DMS114 treated with DMSO at 0.1 percent for 48 hours (cell line): Measurements from ENCODE around the gene TUB.

Source experiments
- DNase-seq: peaks from one replicate; lab custom pipeline; 2025; ENCODE audit not compliant: unreplicated experiment; lab: John Stamatoyannopoulos, UW

Gene TUB

GRCh38 chr11:8067929-8068575 lies 13.0 kb upstream of the TUB start:
- no peak for DNase-seq

DNA sequence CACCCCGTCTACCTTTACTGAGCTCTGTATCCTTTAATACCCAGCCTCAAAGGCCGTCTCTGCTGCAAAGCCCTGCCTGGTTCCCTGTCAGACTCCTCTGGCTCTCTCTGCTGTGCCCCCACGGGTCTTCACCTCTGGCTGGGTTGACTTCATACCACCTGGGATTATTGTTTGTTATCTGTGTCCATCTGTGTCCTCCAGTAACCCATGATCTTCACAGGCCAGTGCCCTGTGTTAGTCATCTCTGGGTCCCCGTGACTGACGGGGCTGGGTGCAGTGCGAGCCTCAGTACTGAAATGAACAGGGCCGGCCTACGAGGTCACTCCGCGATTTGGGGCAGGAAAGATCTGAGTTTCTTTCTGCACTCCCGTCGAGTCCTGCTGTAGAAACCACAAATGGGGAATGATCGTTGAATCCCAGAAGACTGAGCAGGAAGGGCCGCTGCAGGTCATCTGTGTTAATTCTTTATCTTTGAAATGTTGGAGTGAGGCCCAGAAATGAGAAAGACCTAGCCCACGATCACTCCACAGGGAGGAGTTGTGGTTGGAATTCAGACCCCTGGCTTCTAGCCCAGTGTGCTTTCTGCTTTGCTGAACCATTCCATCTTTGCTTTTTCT lies 12.3 kb upstream of the TUB start:
- no peak for DNase-seq

GRCh38 chr11:8069771-8070170 lies 11.2 kb upstream of the TUB start:
- DNase-seq: no peak

- peak; percentile 20 for DNase-seq
These were observed 10.4 kb upstream of the TUB start for GRCh38 chr11:8070417-8071115.

- no peak for DNase-seq
These were observed 9.1 kb upstream of the TUB start for GRCh38 chr11:8071616-8072581.

DNA sequence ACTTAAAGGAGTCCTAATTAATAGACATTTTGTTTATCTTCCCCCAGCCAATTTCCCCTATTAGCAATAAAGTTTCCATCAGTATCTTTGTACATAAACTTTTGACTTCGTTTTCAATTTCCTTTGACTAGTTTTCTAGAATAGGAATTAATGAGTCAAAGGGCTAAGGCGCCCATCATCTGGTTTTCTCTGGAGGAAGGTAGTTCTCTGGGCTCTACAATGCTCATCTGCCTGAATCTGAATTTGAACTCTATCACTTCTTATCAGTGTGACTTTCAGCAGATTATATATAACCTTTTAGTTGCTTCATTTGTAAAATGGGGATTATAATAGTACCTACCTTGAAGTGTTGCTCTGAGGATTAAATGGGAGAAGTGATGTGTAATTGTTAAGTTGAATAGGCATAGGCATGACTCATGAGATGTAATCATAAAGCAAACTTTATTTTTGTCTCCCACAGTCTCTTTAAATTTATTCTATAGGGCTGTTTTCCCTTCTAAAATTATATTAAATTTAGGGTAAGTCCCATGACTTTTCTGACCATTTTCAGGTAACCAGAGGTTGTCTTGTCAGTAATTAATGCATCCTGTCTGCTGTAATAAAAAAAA lies 5.8 kb upstream of the TUB start:
- DNase-seq: no peak

- no peak for DNase-seq
These were observed 1.8 kb upstream of the TUB start for GRCh38 chr11:8079111-8079675.

GRCh38 chr11:8080069-8080670 lies 841 bp upstream of the TUB start:
- no peak for DNase-seq

GRCh38 chr11:8081591-8082250 lies 710 bp downstream of the TUB start:
- no peak for DNase-seq

DNA sequence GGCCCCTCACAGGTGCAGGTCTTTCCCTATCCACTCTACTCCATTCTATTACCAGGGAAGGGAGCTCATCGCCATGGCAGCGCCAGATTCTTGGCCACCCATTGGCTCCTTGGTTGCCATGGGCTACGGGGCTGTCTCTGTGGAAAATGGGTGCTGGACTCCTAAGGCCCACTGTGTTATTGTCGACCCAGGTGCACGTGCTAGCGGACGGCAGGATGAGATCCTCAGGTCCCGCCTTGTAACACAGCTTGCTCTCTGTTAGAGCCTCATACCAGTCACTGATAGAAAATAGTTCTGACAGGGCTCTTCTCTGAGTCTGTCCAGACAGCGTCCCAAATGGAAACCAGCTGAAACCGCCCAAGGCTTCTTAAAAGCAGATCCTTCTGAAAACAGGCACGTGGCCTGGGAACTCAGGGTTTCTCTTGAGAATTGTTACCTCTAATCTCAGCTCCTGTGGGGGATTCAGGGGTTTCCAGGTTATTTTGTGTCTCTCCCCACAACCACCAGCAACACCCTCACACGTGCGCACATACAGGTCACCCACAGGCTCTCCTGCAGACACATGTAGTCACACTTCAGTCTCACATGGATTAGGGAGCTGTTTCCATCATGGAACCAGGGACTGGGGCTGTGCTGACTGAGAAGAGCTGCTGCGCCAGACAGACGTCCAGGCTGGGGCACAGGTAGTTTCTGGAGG lies 1.5 kb downstream of the TUB start:
- DNase-seq: no peak

DNA sequence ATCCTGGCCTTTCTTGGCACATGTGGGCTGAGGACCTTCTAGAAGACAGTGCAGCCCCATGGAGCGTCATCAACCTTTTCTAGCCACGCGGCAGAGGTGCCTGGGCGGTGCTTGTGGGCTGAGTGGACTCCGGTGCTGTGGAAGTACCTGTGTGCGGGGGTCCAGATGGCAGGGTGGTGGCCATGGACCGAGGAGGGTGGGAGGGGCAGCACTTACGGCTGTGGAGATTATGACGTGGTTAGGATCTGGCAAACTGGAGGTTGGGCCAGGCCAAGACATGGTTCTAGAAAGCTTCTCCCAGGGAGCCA lies 2.0 kb downstream of the TUB start:
- no peak for DNase-seq

DNA sequence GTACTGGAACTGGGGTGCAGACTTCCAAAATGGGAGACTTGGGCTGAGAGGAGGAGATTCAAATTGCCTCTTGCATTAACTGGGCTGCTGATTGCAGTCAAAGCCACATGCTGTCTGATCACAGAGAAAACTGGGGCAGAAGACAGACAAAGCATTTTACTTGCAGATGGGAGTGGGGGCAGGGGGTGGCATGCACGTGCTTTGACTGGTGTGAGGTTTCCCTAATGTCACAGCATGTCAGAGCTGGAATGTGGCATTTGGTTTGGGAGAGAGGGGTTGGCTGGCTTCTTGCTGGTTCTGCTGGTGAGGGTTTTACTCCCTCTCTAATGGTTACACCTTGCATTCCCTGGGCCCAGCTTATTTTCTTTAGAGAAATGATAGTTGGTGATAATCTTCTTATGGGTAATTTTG lies 2.9 kb downstream of the TUB start:
- DNase-seq: no peak

DNA sequence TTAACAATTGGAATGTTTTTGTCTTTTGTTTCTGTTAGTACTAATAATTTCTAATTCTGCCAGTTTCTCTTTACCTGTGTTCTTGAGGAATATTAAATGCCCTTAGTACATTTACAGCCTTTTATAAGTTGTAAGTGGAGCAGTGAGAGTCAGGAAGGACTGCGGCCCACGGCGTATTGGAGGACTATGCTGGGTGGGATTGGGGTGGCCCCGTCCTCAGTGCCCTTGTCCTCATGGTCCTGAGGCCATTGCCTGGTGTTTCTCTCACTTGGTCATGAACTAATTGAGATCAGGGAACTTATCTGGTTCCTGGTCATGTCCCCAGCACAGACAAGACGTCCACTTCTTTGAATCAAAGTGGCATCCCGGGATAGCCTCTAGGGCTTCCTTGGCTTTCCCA lies 3.3 kb downstream of the TUB start:
- no peak for DNase-seq

DNA sequence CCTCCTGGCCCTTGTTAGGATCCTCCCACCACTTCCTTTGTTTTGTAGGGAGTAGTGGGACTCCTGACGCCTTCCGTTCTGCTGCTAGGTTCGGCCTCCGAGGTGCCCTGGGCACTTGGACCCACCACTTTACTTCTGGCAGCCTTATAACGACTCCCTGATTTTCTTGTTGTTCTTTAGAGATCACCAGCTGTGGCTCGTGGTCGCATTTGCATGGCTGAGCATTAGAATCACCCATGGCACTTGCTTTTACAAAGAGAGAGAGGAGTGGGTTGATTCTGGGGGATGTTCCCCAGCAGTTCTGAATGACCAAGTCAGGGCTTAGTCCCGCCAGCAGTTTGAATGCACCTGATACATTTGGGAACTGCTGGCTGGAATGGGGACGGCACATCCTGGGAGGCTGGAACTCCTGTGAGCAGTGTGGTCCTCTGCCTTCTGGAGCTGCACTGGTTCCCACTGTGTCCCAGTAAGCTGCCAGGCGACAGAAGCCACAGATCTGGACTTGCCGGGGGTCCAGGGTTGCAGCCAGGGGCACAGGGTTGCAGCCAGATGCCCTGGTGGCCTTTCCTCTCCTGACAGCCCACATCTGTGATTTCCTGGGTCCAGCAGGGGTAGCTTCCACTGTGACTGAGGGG lies 4.1 kb downstream of the TUB start:
- DNase-seq: no peak

DNA sequence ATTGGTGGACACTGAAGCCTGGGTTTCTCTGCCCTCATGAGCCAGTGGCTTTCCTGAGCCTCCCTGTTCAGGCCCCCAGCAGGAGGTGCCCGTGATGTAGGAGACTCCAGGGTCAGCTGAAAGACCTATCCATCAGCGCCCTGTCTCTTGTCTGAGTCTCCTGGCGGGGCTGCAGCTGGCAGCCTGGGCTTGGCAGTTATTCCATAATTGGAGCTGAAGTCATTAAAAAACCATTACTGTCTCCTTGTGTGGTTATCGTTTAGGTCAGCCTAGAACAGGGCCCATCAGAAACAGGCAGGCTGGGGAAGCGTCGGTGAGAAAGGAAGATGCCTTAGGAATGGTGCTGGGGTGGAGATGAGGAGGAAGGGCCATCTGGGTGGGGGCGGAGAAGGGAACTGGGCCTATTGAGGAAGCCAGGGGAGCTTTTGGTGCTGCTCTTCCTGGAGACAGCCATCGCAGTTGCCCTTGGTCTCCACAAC lies 5.0 kb downstream of the TUB start:
- no peak for DNase-seq

- DNase-seq: no peak
These were observed 5.6 kb downstream of the TUB start for GRCh38 chr11:8086571-8086970.

GRCh38 chr11:8087185-8087584 lies 6.2 kb downstream of the TUB start:
- no peak for DNase-seq

DNA sequence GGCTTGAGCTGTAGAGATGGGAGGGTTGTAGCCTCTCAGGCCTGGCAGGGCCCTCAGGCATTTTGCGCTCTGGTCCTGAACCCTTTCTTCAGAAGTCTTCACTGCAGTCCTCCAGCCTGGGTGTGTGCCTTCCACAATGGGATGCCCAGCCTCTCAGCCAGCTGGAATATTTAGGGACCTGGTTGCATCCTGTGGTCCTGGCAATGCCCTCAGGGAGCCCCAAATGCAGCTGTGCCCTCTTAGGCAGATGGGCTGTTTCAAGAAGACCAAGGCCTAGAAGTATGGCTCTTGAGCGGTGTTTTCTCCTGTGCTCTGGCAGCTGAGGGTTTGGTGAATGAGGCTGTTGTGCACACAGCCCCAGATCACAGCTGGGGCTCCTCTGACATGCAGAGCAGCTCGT lies 6.7 kb downstream of the TUB start:
- no peak for DNase-seq
